NCI-H2227 (cell line): ENCODE data around the gene PEAR1.

Experiments
- DNase-seq: peaks from one replicate; lab custom pipeline; 2025; ENCODE audit not compliant: unreplicated experiment; lab: John Stamatoyannopoulos, UW

PEAR1 gene

DNA sequence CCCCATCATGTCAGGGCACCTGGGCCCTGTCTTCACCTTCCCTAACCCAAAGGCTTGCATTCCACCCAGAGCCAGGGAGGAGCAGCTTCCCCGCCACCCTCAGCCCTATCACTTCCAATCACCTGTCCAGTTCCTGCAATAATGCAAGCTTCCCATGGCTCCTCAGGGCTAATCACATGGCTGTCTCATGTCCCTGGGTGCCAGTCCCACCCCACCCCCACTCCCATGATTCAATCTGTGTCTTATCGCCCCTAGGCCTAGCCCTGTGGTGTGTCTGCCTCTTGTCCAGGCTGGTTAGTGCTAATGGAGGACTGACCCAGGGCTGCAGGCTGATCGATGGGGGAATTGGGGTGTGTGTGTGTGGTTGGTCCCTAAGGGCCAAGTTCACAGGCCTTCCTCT, 11.0 kb upstream of the PEAR1 start:
- DNase-seq, result no peak

GRCh38 chr1:156883919-156884318, 9.6 kb upstream of the PEAR1 start:
- DNase-seq, result no peak

GRCh38 chr1:156884560-156885184, 8.8 kb upstream of the PEAR1 start:
- DNase-seq, result no peak

DNA sequence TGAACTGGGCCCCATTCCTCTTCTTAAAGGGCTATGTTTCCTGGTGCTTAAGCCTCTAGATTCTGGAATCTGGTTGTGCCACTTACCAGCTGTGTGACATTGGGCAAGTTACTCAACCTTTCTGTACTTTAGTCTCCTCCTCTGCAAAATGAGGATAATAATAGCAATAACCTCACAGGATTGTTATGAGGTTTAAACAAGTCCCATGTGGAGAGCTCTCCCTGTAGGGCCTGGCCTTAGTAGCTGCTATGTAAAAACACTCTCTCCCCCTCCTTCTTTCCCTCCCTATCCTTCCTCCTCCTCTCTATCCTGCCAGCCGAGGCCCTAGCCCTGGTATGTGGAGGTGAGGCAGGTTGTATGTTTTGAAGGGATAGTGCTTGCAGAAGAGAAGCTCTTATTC, 8.2 kb upstream of the PEAR1 start:
- no peak for DNase-seq

GRCh38 chr1:156885880-156886355, 7.6 kb upstream of the PEAR1 start:
- DNase-seq, result no peak

- peak; percentile 28 for DNase-seq
Observed at GRCh38 chr1:156886583-156887281, 6.8 kb upstream of the PEAR1 start.

DNA sequence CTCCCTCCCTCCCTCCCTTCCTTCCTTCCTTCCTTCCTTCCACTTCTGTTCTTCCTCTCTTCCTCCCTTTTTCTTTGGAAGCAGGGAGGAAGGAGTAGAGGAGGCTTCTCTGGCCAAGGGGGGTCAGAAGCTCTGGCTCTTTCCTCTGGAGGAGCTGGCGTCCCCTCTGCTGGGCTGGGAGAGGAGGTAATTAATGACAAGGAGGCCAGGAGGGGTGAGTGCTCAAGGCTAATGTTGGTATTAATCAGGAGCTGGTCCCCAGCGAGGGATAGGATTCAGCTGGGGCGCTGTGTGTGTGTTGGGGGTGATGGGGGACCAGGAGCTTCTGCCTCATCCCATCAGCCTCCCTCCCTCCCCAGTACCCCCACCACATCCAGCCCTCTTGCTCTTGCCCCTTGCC, 6.2 kb upstream of the PEAR1 start:
- DNase-seq, result peak; percentile 63

GRCh38 chr1:156887734-156888133, 5.8 kb upstream of the PEAR1 start:
- peak; percentile 66 for DNase-seq

DNA sequence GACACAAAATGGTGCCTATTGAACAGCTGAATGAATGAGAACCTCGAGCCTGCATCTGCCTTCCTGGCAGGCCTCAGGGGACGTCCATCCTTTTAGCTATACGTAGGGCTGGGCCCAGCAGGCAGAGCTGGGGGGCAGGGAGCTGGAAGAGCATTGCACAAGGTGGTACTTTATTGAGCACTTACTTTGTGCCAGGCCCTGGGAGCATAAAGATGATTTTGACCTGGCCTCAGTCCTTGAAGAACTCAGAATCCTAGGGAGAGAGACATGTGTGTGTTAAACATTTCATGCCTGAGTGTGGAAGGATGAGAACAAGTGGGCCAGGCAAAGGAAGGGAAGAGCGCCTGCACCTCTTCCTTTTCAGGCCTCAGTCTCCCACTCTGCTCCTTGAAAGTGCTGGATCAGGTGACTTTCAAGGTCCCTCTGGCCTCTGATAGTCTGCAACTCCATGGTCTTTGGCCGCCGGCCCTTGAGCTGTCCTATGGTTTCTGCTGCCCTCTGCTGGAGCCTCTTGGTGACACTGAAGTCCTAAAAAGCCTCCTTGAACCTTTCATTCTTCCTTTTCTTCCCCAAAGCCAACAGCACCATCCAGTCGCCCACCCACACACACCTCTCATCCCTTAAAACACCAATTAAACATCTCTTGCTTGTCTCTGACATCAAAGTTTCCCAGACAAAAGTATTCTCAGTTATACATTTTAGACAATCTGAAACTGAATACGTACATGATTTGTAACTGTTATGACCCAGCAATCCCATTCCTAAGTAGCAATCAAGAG, 3.5 kb upstream of the PEAR1 start:
- DNase-seq, result peak; percentile 87

GRCh38 chr1:156892190-156893047, 1.1 kb upstream of the PEAR1 start:
- peak; percentile 94 for DNase-seq

- no peak for DNase-seq
Observed at GRCh38 chr1:156894001-156894400, 483 bp downstream of the PEAR1 start.

DNA sequence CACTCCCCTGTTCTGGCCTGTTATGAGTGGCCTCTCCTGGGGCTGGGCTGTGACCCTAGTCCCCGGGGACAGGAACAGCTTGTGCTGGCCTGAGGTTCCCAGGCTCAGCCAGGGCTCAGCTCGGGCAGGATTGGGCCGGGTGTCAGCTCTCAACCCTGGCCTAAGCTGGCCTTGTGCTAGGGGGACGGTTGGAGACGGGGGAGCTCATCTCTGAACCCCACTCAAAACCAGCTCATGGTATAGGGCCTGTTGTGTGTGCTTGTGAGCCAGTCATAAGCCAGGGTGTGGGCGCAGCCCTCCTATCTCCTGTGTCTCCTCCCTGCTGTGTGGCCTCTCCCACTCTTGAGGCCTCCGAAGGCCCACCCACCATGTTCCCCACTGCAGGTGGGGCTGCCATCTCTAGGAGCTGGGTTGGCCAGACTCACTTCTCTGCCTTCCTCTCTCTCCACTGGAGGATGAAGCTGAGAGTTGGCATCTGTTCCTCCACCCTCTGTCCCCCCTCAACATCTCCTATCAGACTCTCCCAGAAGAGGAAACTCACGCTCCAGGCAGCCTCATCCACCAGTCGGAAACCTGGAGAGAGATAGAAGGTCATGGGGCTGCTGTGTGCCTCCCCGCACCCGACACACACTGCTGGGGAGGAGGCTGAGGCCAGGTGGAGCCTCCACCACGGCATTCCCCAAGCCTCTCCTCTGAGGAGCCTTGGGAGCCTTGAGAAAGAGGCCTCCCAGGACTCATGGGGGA, 1.4 kb downstream of the PEAR1 start:
- DNase-seq, result no peak

DNA sequence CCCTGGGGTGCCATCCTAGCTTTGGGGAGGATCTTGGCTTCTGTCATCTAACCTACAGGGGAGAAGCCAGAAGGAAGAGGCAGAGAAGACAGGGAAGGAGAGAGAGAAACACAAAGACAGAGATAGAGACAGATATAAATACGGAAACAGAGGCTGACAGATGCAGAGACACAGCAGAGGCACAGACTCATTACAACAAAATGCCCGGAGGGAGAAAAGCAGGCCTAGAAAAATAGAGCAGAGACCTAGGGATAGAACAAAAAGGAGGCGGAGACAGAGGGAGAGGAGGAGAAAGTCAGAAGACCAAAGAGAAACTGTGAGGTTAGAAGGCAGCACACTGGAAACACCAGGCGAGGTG, 1.9 kb downstream of the PEAR1 start:
- DNase-seq, result no peak

DNA sequence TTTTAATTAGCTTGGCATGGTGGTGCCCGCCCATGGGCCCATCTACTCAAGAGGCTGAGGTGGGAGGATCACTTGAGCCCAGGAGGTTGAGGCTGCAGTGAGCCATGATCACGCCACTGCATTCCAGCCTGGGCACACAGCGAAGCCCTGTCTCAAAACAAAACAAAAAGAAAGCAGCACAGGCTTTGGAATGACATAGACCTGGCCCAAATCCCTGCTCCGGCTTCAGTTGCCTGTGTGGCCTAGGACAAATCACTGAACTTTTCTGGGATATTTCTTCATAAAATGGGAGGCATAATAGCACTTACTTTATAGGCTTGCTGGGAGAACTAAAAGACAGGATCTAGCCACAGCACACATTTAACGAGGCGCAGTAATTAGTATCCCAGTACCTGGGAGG, 2.4 kb downstream of the PEAR1 start:
- DNase-seq, result no peak

DNA sequence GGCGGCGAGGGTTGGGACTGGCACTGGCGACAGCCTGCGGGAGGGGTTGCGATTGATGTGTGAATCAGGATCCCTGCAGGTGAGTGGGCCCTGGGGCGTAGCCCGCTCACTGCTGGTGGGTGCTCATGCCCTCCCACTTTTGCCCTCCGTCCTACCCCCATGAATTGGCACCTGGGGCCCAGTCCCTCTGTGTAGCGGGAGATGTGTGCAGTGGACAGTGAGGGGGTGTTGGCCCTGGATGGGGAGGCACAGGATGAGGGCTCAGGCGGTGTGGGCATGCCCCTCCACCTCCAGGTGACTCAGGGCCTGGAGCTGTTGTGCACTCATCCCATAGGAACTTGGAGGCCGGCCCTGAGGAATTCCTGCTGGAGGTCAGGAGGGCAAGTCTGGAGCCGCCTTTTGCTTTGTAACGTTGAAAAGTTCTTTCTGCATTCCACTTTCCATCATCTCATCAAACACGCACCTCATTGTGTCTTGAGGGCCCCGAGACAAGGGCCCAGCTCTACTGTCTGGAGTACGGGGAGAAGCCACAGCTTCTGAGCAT, 3.0 kb downstream of the PEAR1 start:
- no peak for DNase-seq

- DNase-seq, result no peak
Observed at GRCh38 chr1:156897078-156897825, 3.7 kb downstream of the PEAR1 start.

DNA sequence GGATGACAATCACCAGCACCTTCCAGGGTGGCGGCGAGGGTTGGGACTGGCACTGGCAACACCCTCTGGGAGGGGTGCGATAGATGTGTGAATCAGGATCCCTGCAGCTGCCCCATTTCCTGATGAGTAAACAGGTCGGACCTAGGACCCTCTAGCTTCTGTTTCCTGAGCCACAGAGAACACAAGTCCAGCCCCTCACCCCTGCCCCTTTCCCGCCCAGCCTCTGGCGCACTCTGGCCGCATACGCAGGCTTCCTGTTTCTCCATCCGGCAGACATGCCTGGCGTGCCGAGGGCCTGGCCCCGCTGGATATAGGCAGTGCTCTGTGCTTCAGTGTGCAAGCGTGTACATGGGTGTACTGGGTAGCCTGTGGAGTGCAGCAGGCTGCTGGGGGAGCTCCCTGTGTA, 4.6 kb downstream of the PEAR1 start:
- no peak for DNase-seq

DNA sequence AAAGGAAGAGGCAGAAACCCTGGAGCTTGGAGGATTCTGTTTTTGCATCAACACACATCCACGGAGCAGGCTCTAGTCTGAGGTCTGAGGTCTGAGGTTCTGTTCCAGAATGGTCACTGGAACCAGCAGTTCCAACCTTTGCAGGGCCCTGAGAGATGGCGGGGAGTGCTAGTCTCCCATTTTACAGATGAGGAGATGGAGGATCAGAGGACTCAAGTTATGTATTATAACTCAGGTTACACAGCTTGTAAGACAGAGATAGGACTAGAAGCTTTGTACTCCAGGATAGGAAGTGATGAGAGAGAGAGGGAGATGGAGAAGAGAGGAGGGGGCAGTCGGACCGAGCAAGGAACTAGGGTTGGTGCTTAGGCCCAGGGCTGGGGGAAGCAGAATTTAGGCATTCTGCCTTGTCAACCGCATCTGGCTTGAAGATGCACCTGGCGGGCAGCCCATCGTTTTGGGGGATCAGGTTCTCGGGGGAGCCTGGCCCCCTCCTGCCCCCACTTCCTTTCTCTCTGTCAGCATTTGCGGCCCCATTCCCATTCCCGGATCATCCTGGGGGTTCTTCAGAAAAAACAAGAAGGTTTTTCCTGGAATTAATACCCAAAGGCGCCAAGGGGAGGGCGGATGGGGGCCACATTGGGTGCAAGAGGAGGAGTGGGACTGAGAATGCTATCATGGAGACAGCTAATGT, 5.6 kb downstream of the PEAR1 start:
- DNase-seq, result no peak
